ENCODE measurements around the gene CNTRL. TPM values are rescaled to one million over a fixed set of nuclear protein-coding genes. Genes with fewer than 3 reads are reported as not detected.
A peak's percentile ranks its signal among the peaks of the same experiment; 100 is the strongest.

The CNTRL gene
- total RNA-seq, 2 experiments from 2014 or later: 80.8 to 84.3 TPM

DNA sequence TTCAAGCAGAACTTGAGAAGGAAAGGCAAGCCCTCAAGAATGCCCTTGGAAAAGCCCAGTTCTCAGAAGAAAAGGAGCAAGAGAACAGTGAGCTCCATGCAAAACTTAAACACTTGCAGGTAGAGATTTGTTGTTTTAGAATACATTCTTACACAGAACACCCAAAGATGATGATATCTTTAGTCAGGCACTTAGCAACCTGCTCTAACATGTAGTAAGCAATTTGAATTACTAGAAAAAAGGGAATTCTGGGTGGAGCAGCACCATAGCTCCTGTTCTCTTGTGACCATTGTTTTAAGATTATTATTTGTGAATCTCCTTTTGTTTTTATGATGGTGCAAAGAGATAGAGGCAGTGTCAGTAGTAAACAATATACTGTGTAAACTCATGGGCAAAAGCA is 63.8 kb downstream of the CNTRL start:
- POLR2A ChIA-PET: no interaction called here
- DNase-seq: no peak
- CTCF ChIA-PET: interaction anchor here (1.0 kb wide), 1 partner anchor 31 kb away, joined by 4 read pairs; no protein-coding TSS in a partner anchor

DNA sequence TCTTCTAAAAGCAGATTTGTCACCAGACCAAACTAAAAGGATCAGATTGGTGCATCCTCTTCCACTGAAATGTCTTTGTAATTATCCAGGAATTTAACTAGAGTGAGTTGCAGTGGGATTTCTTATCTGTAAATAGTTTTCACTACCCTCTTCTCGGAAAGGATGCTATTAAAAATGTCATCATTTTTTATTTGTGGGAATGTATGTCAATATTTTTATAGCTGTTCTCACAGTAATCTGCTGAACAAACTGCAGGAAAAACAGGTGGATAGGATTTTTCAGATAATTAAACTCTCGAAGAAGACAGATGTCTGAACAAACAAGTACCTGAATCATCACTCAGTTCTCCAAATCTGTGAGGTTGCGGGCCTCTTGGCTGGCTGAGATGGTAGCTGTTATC is 64.2 kb downstream of the CNTRL start:
- Mint-ChIP-seq H3K4me3 (no peak overlapping the region), H3K4me1 (ENCODE audit: low read depth) (peaks cover 5% of the 10 kb centered on the region), H3K27me3 (ENCODE audit: low read depth) (no peaks in the 10 kb centered on the region), H3K36me3 (ENCODE audit: low read depth) (peaks cover 81% of the 10 kb centered on the region), H3K27ac (no peak overlapping the region), H3K9me3 (ENCODE audit: insufficient read depth) (no peaks in the 10 kb centered on the region)
- CTCF ChIA-PET: interaction anchor here (1.0 to 1.9 kb wide), 2 partner anchors 18 to 30 kb away, joined by 4 read pairs; no protein-coding TSS in a partner anchor
- POLR2A ChIA-PET: no interaction called here
- ATAC-seq (no peak), DNase-seq (no peak)

More for the DNA sequence above, 63.8 kb downstream of the CNTRL start:
- Mint-ChIP-seq H3K4me1 (ENCODE audit: low read depth) (peaks cover 5% of the 10 kb centered on the region), H3K36me3 (ENCODE audit: low read depth) (peaks cover 80% of the 10 kb centered on the region), H3K27ac (no peak overlapping the region), H3K27me3 (ENCODE audit: low read depth) (no peaks in the 10 kb centered on the region), H3K4me3 (no peak overlapping the region), H3K9me3 (ENCODE audit: insufficient read depth) (no peaks in the 10 kb centered on the region)
- ATAC-seq: no peak

DNA sequence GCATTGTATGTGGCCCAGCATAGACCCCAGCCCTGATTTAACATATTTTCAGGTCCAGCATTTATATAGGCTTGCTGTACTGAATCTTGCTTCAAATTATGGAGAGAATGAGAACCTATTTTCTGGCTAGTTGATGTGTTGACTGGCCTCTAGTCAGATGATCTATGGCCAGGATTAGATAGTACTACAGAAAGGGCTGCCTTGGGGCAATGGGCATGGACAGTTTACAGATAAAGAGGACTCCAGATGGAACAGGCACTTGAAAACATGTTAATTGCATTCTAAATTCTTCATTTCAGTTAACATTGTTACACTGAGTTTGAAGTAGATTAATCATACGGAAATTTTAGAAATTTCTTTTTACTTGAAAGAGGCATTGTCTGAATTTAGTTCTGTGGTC is 65.4 kb downstream of the CNTRL start:
- Mint-ChIP-seq H3K9me3 (ENCODE audit: insufficient read depth) (no peaks in the 10 kb centered on the region), H3K27me3 (ENCODE audit: low read depth) (no peaks in the 10 kb centered on the region), H3K4me3 (no peak overlapping the region), H3K36me3 (ENCODE audit: low read depth) (peaks cover 83% of the 10 kb centered on the region), H3K4me1 (ENCODE audit: low read depth) (no peaks in the 10 kb centered on the region), H3K27ac (no peak overlapping the region)
- POLR2A ChIA-PET: no interaction called here
- ATAC-seq (no peak), DNase-seq (no peak)
- CTCF ChIA-PET: interaction anchor here (1.9 kb wide), 1 partner anchor 19 kb away, joined by 4 read pairs; no protein-coding TSS in a partner anchor

DNA sequence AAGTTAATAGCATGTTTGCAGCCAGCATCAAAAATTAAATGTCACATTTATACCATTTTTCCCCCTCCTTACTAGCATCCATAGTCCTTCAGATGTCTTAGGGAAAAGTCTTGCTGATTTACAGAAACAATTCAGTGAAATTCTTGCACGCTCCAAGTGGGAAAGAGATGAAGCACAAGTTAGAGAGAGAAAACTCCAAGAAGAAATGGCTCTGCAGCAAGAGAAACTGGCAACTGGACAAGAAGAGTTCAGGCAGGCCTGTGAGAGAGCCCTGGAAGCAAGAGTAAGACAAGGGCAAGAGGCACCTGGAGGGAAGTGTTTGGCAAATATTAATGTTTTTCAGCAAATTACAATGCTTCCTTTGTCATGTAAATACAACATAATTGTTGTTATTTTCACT is 66.6 kb downstream of the CNTRL start:
- H3K27me3 Mint-ChIP-seq (ENCODE audit: low read depth): no peaks in the 10 kb centered on the region
- ATAC-seq: no peak
- ChIA-PET CTCF (interaction anchor here (1.2 to 2.2 kb wide), 2 partner anchors 8 to 24 kb away, joined by 3 to 6 read pairs; no protein-coding TSS in a partner anchor), POLR2A (no interaction called here)
- H3K27ac Mint-ChIP-seq: no peak overlapping the region
- no peak for DNase-seq
- no peak overlapping the region for H3K4me3 Mint-ChIP-seq
- H3K4me1 Mint-ChIP-seq (ENCODE audit: low read depth): no peaks in the 10 kb centered on the region
- no peaks in the 10 kb centered on the region for H3K9me3 Mint-ChIP-seq (ENCODE audit: insufficient read depth)
- H3K36me3 Mint-ChIP-seq (ENCODE audit: low read depth): peaks cover 80% of the 10 kb centered on the region

DNA sequence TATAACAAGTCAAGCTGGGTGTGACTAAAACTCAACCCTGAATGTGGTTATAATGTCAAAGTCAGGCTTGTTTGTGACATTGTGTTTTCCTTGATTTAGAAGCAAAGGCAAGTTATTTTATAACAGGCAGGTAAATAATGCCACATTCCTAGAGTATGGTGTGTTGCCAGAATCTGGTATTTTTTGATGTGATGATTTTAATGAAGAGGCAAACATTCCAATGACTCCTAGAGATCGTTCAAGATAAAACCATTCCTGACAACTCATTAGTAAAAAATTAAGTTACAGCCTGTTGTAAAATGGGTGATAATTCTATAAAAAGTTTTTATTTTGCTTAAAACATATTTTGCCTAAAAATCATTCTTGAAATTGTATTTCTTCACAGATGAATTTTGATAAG is 67.0 kb downstream of the CNTRL start:
- ATAC-seq (no peak), DNase-seq (no peak)
- CTCF ChIA-PET: interaction anchor here (1.2 to 2.2 kb wide), 2 partner anchors 9 to 23 kb away, joined by 3 to 6 read pairs; no protein-coding TSS in a partner anchor
- Mint-ChIP-seq H3K4me1 (ENCODE audit: low read depth) (peaks cover 2% of the 10 kb centered on the region), H3K27me3 (ENCODE audit: low read depth) (no peaks in the 10 kb centered on the region), H3K36me3 (ENCODE audit: low read depth) (peaks cover 82% of the 10 kb centered on the region), H3K27ac (no peak overlapping the region), H3K9me3 (ENCODE audit: insufficient read depth) (no peaks in the 10 kb centered on the region), H3K4me3 (no peak overlapping the region)
- POLR2A ChIA-PET: no interaction called here

DNA sequence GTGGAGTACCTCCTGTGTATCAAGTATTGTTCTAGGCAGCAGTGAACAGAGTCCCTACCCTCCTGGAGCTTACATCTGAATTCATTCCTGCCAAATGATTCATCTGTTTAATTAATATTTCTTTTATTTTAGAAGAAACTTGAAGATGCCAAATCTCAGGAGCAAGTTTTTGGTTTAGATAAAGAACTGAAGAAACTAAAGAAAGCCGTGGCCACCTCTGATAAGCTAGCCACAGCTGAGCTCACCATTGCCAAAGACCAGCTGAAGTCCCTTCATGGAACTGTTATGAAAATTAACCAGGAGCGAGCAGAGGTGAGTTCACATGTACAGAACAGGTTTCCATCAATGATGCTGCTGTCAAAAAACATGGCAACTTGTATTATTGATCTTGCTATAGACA is 69.0 kb downstream of the CNTRL start:
- ATAC-seq (no peak), DNase-seq (no peak)
- H3K27me3 Mint-ChIP-seq (ENCODE audit: low read depth): no peaks in the 10 kb centered on the region
- no peak overlapping the region for H3K27ac Mint-ChIP-seq
- H3K36me3 Mint-ChIP-seq (ENCODE audit: low read depth): peaks cover 86% of the 10 kb centered on the region
- no peaks in the 10 kb centered on the region for H3K9me3 Mint-ChIP-seq (ENCODE audit: insufficient read depth)
- ChIA-PET CTCF (interaction anchor here (0.9 to 1.7 kb wide), 2 partner anchors 22 to 25 kb away, joined by 4 to 5 read pairs; no protein-coding TSS in a partner anchor), POLR2A (no interaction called here)
- peaks cover 12% of the 10 kb centered on the region for H3K4me1 Mint-ChIP-seq (ENCODE audit: low read depth)
- H3K4me3 Mint-ChIP-seq: no peak overlapping the region

DNA sequence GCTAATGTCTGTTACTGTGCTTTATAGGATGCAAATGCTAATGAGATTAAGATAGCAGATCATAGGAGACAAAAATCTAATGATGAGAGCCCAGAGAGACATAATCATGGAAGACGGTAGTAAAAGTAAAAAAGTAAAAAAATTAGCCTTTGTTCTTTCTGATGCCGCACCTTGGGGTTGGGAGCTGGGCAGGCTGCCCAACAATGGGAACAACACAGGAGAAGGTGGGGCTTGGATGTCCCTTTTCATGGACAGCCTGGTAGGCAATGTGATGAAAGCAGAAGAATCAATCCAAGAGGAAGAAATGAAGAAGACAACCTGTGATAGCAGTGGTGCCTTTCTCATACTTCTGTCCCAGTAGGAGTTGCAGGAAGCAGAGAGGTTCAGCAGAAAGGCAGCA is 69.7 kb downstream of the CNTRL start:
- Mint-ChIP-seq H3K36me3 (ENCODE audit: low read depth) (peaks cover 83% of the 10 kb centered on the region), H3K27me3 (ENCODE audit: low read depth) (no peaks in the 10 kb centered on the region), H3K4me3 (no peak overlapping the region), H3K27ac (no peak overlapping the region), H3K9me3 (ENCODE audit: insufficient read depth) (no peaks in the 10 kb centered on the region), H3K4me1 (ENCODE audit: low read depth) (peaks cover 12% of the 10 kb centered on the region)
- ChIA-PET POLR2A (no interaction called here), CTCF (interaction anchor here (0.9 kb wide), 1 partner anchor 24 kb away, joined by 4 read pairs; no protein-coding TSS in a partner anchor)
- no peak for ATAC-seq
- DNase-seq: no peak

DNA sequence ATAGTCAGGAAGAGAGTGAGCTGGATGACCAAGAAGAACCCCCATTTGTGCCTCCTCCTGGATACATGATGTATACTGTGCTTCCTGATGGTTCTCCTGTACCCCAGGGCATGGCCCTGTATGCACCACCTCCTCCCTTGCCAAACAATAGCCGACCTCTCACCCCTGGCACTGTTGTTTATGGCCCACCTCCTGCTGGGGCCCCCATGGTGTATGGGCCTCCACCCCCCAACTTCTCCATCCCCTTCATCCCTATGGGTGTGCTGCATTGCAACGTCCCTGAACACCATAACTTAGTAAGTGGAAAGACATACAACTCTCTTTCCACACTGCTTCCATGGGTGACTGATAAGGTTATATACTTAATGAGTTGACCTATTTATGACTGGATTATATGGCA is 75.4 kb downstream of the CNTRL start:
- Mint-ChIP-seq H3K4me1 (ENCODE audit: low read depth) (peaks cover 47% of the 10 kb centered on the region), H3K36me3 (ENCODE audit: low read depth) (peaks cover 77% of the 10 kb centered on the region), H3K4me3 (no peak overlapping the region), H3K27me3 (ENCODE audit: low read depth) (no peaks in the 10 kb centered on the region), H3K27ac (no peak overlapping the region), H3K9me3 (ENCODE audit: insufficient read depth) (no peaks in the 10 kb centered on the region)
- DNase-seq (no peak), ATAC-seq (no peak)
- ChIA-PET POLR2A (no interaction called here), CTCF (no interaction called here)

DNA sequence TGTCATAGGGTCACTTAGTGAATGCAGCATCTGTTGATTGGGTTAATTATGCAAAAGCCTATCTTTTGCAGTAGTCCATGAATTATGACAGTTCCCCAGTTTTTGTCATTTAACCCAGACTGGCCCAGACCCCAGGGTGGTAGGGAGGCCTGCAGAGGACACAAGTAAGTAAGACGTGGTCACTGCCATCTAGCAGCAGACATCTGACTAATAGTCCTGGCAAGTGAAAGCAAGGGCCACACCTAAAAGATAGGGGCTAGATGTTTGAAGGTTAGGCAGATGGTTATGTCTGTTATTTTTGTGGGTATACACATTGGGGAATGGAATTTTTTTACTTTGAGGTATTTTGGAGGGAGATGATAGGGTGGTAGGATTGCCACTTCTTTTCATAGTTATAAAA is 78.9 kb downstream of the CNTRL start:
- Mint-ChIP-seq H3K27me3 (ENCODE audit: low read depth) (no peaks in the 10 kb centered on the region), H3K36me3 (ENCODE audit: low read depth) (peaks cover 76% of the 10 kb centered on the region), H3K27ac (no peak overlapping the region), H3K4me3 (no peak overlapping the region), H3K9me3 (ENCODE audit: insufficient read depth) (no peaks in the 10 kb centered on the region), H3K4me1 (ENCODE audit: low read depth) (peaks cover 52% of the 10 kb centered on the region)
- no peak for ATAC-seq
- POLR2A ChIA-PET: no interaction called here
- CTCF ChIA-PET: interaction anchor here (0.7 to 8.3 kb wide), 2 partner anchors 16 to 33 kb away, joined by 3 to 44 read pairs; no protein-coding TSS in a partner anchor
- DNase-seq: no peak

DNA sequence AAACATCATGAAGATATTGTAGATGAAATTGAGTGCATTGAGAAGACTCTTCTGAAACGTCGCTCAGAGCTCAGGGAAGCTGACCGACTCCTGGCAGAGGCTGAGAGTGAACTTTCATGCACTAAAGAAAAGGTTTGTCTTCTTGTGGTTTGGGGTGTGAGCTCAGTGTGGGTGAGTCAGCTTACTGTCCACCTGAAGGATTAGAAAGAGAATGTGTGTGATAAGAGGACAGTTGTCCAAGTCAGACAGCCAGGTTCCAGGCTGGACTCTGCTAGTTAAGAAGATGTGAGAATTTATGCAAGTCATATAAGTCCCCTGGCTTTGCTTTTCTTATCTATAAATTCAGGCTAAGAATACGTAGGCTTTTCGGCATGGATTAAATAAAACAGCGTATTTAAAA is 80.0 kb downstream of the CNTRL start:
- POLR2A ChIA-PET: interaction anchor here (1.2 kb wide), 1 partner anchor 13 kb away, joined by 3 read pairs; no protein-coding TSS in a partner anchor
- CTCF ChIA-PET: interaction anchor here (1.0 to 8.3 kb wide), 2 partner anchors 15 to 174 kb away, joined by 3 to 44 read pairs; no protein-coding TSS in a partner anchor
- ATAC-seq: no peak

DNA sequence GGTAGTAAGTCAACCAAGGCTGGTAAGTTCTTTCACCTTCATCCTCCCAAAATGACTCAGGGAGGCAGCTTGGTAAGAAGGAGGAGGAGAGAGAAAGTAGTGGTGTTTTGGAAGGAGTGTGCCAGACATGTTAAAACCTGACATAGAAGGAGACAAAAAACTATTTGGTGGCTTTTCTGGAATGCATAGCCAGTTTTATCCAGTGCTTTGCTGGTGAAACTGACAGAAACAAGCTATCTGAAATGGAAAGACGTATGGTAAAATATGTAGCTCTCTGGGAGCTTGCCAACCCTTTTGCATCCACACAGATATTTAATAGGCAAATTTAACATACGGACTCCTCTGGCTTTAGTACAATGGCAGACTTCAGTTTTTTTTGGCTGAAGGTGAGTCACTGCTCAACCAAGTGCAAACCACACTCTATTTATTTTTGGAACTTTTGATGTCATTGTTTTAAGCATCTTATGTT is 81.5 kb downstream of the CNTRL start:
- Mint-ChIP-seq H3K27ac (peak overlapping the region; percentile 87), H3K36me3 (ENCODE audit: low read depth) (peaks cover 78% of the 10 kb centered on the region), H3K9me3 (ENCODE audit: insufficient read depth) (no peaks in the 10 kb centered on the region), H3K4me1 (ENCODE audit: low read depth) (peaks cover 46% of the 10 kb centered on the region), H3K27me3 (ENCODE audit: low read depth) (no peaks in the 10 kb centered on the region), H3K4me3 (no peak overlapping the region)
- ChIA-PET CTCF (interaction anchor here (1.0 to 8.3 kb wide), 6 partner anchors 9 to 85 kb away, joined by 3 to 44 read pairs (median 5); no protein-coding TSS in a partner anchor), POLR2A (interaction anchor here (1.0 kb wide), 1 partner anchor 363 kb away, joined by 3 read pairs; the partner anchor contains the start of gene FBXW2)
- peak; percentile 84 for ATAC-seq
- DNase-seq: peak; percentile 35

More for the DNA sequence above, 80.0 kb downstream of the CNTRL start:
- Mint-ChIP-seq H3K27me3 (ENCODE audit: low read depth) (no peaks in the 10 kb centered on the region), H3K27ac (peak overlapping the region; percentile 69), H3K4me3 (no peak overlapping the region), H3K9me3 (ENCODE audit: insufficient read depth) (no peaks in the 10 kb centered on the region), H3K4me1 (ENCODE audit: low read depth) (peaks cover 52% of the 10 kb centered on the region), H3K36me3 (ENCODE audit: low read depth) (peaks cover 78% of the 10 kb centered on the region)
- no peak for DNase-seq

DNA sequence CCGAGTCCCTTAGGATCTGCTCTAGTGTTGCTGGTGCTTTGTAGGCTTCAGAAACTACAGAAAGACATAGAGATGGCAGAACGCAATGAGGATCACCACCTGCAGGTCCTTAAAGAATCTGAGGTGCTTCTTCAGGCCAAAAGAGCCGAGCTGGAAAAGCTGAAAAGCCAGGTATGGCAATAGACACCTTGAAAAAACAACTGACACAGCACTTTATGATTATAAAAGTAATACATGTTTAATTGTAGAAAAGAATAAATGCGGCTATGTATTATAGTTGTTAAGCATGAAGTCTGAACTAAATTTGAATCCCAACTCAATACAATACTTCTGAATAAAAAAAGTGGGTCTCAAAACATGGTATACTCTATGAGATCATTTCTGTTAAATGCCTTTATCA is 83.2 kb downstream of the CNTRL start:
- Mint-ChIP-seq H3K4me1 (ENCODE audit: low read depth) (peaks cover 34% of the 10 kb centered on the region), H3K4me3 (no peak overlapping the region), H3K27me3 (ENCODE audit: low read depth) (no peaks in the 10 kb centered on the region), H3K9me3 (ENCODE audit: insufficient read depth) (no peaks in the 10 kb centered on the region), H3K36me3 (ENCODE audit: low read depth) (peaks cover 77% of the 10 kb centered on the region), H3K27ac (peak overlapping the region; percentile 32)
- POLR2A ChIA-PET: interaction anchor here (0.8 to 1.2 kb wide), 2 partner anchors 18 to 357 kb away, joined by 3 read pairs; no protein-coding TSS in a partner anchor
- no peak for DNase-seq
- CTCF ChIA-PET: interaction anchor here (1.2 to 8.3 kb wide), 3 partner anchors 11 to 36 kb away, joined by 3 to 44 read pairs (median 3); no protein-coding TSS in a partner anchor
- no peak for ATAC-seq
